GM18909 (cell line): ENCODE measurements around the gene SIRT7.

Experiments
- ATAC-seq: cut with Tn5 transposase; IDR thresholded peaks from one replicate; pipeline ENCODE4 v1.9.1; 2021; ENCODE audit warnings: mild to moderate bottlenecking; ENCODE audit not compliant: unreplicated experiment, poor library complexity

Gene SIRT7

DNA sequence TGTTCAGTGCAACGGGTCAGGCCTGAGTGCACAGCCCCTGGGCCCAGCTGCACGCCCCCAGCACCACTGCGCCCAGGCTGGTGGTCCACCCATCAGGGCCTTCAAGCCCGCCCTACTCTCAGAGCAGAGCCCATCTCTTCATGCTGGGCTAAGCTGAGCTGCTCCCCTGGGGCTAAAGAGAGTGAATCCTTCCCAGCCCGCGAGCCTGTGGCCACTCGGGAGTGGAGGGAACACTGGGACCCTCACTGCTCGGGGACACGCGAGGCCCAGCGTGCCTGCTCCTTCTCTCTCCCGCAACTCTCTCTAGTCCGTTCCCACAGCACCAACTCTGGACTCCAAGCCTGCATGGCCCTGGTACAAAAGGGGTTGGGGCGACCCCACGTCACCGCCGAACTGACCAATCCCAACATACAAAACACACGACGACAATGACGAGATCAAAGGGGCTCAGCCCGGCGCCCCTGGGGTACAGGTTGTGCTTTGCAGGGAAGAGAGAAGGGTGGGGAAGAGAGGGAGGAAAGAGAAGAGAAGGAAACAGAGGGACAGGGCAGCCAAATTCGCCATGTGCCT is 4.1 kb upstream of the SIRT7 start:
- ATAC-seq = no peak

DNA sequence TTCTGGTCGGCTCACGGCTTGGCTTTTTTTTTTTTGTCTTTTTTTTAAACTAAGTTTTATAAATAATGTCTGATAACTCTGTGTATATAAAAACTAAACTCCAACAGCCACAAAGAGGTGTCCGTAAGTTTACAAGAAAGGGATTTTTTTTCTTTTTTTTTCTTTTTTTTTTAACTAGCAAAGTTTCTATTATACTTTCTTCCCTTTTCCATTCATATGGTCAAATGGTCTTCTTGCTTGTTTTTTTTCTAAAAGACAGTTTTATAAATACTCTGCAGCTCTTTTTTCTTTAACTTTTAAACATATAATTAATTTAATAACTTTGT is 3.5 kb upstream of the SIRT7 start:
- no peak for ATAC-seq

DNA sequence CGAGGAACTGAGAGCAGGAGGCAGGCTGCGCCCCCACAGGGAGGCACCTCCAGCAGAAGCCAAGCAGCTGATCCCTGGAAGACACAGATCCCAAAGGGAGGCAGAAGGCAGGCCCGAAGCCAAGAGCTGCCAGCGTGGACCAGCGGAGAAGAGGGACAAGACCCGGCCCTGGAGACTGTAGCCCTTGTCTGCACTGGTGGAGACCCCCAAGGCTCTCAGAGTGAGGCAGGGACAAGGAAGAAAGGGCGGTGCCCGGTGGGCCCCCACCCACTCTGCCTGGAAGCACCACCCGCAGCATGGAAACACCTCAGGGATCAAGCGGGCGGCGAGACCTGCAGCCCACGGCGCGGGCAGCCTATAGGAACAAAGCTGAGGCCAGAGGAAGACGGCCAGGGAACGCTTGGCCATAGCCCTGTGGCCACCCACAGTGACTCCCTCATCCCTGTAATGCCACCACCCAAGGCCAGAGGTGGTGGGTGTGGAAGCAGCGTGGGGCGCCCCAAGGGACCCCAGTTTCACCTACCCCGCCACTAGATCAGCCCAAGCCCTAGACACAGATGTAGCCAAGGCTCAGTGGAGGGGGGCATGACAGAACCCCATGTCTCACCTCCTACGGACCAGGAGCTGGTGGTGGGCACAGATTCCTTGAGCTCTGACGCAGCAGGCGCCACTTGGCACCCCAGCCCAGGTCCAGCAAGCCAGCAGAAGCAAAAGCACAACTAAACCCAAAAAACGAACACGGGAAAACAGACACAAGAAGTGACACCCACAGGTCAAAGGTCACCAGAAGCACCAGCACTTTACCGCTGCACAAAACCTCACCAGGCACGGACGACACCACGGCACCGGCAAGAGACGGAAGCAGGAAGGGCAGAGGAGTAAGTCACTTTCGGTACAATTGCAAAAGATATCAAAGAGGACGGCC is 2.9 kb upstream of the SIRT7 start:
- ATAC-seq = no peak

DNA sequence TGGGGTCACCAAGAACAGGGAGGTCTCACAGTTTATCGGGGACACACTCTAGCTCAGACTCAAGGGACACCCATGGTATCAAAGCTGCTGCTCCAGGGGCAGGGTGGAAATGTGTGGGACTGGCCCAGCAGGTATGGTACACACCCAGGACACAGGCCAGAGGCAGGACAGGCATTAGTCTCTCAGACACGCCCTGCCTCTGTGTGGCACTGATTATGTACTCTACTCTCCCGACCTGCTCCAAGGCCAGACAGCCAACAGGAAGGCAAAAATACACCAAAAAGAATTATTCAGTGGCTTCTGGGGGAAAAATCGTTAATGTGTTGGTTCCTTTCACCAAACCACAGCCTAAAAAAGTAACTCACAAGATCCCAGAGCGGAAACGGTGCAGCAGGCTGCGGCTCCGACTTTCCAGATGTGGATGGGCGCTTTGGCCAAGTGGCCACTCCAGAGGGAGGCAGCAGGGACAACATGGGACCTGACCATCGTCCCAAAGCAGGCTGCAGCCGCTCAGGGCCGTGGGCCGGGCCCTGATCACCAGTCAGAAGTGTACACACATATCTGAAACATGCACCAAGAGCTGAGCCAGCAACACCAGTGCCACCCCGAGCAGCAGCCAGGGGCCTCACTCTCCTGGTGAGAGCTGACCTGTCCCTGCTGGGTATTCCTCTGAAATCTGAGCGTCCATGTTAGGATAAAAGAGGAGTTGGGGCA is 1.0 kb upstream of the SIRT7 start:
- ATAC-seq = peak; percentile 20

- peak; percentile 17 for ATAC-seq
Observed at GRCh38 chr17:81918333-81918669, 325 bp upstream of the SIRT7 start.

DNA sequence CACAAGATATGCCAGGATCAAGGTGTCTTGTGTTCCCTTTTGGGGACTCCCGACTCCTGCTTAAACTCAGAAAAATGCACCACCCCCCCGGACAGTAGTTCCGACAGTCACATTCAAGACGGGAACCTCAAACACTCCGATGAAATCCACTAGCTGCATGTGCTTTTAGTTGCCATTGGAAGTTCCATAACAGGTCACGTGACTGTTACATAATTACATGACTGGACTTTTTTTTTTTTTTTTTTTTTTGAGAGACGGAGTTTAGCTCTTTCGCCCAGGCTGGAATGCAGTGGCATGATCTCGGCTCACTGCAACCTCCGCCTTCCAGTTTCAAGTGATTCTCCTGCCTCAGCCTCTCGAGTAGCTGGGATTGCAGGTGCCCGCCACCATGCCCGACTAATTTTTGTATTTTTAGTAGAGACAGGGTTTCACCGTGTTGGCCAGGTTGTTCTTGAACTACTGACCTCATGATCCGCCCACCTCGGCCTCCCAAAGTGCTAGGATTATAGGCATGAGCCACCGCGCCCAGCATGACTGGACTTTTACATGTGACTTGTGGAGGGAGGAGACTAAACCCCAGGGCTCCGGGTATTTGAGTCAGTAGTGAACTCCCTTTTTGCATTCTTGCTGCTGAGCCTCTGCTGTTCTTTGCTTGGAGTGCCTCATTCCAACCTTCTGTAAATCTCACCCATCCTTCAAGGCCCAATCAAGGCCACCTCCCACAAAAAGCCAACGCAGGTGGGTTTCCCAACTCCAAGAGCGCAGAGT is 1.6 kb downstream of the SIRT7 start:
- no peak for ATAC-seq

DNA sequence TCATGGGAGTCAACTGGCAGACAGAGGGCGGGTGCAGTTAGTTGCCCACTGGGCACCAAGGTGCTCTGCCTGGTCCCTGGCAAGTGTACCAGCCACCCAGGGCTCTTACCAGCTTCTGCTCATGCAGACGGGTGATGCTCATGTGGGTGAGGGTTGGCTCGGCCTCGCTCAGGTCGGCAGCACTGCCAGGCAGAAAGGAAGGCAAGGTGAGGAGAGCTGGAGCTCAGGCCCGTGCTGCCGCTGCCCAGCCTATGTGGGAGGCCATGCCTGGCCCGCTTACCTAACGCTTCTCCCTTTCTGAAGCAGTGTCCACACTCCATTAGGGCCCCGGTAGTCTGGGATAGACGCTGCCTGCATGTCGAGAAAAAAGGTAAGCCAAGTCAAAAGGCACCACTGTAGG is 2.6 kb downstream of the SIRT7 start:
- ATAC-seq = no peak

- ATAC-seq = no peak
Observed at GRCh38 chr17:81914103-81914850, 3.7 kb downstream of the SIRT7 start.

- no peak for ATAC-seq
Observed at GRCh38 chr17:81913394-81914102, 4.4 kb downstream of the SIRT7 start.

GRCh38 chr17:81912441-81913309 is 5.3 kb downstream of the SIRT7 start:
- no peak for ATAC-seq

DNA sequence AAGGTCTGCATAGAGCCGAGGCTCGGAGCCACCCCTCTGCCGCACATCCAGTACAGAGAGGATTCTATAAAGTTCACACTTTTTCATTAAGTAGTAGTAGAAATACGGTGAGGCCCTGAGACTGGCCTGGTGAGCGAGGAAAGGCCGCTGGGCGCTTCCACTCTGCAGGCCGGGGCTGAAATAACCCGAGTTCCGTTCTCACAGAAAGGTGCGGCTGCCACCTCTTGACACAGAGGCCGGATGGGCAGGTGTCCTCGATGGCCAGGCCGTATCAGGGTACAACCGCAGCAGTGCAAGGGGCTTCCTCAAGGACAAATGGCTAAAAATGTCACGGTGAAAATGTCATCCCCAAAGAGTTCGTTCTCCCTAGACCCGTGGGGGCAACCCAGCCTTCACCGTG is 6.0 kb downstream of the SIRT7 start:
- ATAC-seq = no peak

DNA sequence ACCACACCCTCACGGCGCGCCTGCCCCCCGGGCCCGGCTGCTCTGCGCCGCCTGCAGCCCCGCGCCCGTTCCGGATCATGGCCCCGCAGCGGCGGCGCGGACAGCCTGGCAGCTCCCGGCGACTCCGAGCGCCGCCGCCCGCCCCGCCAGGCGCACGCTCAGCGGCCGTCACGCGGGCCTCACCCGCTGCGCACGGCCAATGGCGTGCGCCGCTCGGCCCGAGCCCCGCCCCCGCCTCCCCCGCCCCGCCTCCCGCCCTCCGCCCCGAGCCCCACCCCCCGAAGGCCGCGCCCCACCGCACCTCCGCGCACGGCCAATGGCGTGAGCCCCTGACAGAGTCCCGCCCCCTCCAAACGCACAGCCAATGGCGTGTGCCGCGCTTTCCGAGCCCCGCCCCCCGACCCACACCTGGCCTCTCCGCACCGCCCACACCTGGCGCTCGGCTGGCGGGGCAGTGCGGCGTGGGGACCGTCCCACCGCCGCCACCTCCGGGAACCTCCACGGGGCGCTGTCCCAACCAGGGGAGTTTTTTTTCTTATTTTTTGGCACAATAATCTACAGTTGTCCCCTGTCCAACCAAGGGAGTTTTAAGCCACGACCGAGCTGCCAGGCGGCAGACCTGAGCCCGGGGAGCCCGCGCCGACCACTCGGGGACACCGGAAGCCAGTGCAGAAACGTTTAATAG is 6.6 kb downstream of the SIRT7 start, which contains the start of gene PCYT2:
Gene PCYT2, minus strand, starts transcription at position 123 of the 685 bp plus-strand sequence. Its CDS starts 44 bp downstream, at position 79.
- peak; percentile 73 for ATAC-seq

- peak; percentile 34 for ATAC-seq
Observed at GRCh38 chr17:81910840-81911276, 7.1 kb downstream of the SIRT7 start.

- no peak for ATAC-seq
Observed at GRCh38 chr17:81909966-81910839, 7.8 kb downstream of the SIRT7 start.

GRCh38 chr17:81909231-81909630 is 8.7 kb downstream of the SIRT7 start:
- ATAC-seq = no peak

GRCh38 chr17:81908793-81909192 is 9.2 kb downstream of the SIRT7 start:
- ATAC-seq = no peak
